Sigmoid colon (tissue), 7 donors: ENCODE data around the gene RNF187. TPM values are rescaled to one million over a fixed set of nuclear protein-coding genes. Genes with fewer than 3 reads are reported as not detected.

Experiments
- DNase-seq: peaks from one replicate; pipeline ENCODE4 v3.0.0-alpha.2; 2019
- H3K27ac ChIP-seq, 4 donors: fragments of 200-600 bp; sonication (generic); one replicate each; pipeline ENCODE4 v1.5.1; 2016 to 2019; ENCODE audit warnings: mild to moderate bottlenecking in 1 of 4
- H3K27me3 ChIP-seq, 3 donors: fragments of 200-600 bp; sonication (generic); one replicate each; pipeline ENCODE4 v1.5.1; 2019; ENCODE audit warnings: mild to moderate bottlenecking in 1 of 3
- H3K36me3 ChIP-seq, 4 donors: fragments of 200-600 bp; sonication (generic); one replicate each; pipeline ENCODE4 v1.5.1; 2016 to 2019
- H3K4me1 ChIP-seq, 4 donors: fragments of 200-600 bp; sonication (generic); one replicate each; pipeline ENCODE4 v1.5.1; 2017 to 2019
- H3K4me3 ChIP-seq, 4 donors: fragments of 200-600 bp; sonication (generic); one replicate each; pipeline ENCODE4 v1.5.1; 2017 to 2019; ENCODE audit warnings: mild to moderate bottlenecking in 2 of 4, moderate library complexity in 1 of 4
- H3K9me3 ChIP-seq, 4 donors: fragments of 200-600 bp in 3 of 4; sonication (generic) in 3 of 4; one replicate each; pipeline versions ENCODE4 v1.5.1 to v1.6.1; 2013 to 2019
- CTCF ChIP-seq, 4 experiments: fragments of 450-650 bp in 3 of 4; fragments of 200-600 bp in 1 of 4; IDR thresholded peaks; one replicate each; pipeline ENCODE4 v1.5.1; 2016 to 2019; ENCODE audit warnings: antibody characterized with exemption in 4 of 4, mild to moderate bottlenecking in 3 of 4, moderate library complexity in 2 of 4
- EP300 ChIP-seq, 4 donors: sonication (generic); formaldehyde crosslinking; IDR thresholded peaks; one replicate each; pipeline ENCODE4 v1.6.1; 2017; ENCODE audit warnings: antibody characterized with exemption in 4 of 4
- POLR2A ChIP-seq, 2 donors: fragments of 450-650 bp; IDR thresholded peaks; one replicate each; pipeline ENCODE4 v1.6.1; 2016; ENCODE audit warnings: antibody characterized with exemption in 2 of 2, mild to moderate bottlenecking in 2 of 2, moderate library complexity in 2 of 2
- POLR2AphosphoS5 ChIP-seq, 4 donors: sonication (generic); formaldehyde crosslinking; IDR thresholded peaks; one replicate each; pipeline ENCODE4 v1.6.1; 2017; ENCODE audit warnings: antibody characterized with exemption in 4 of 4
- WGBS, 2 donors: extraction: QIAGEN DNeasy Blood & Tissue Kit; methylation state at CpG; one replicate each; pipeline ENCODE4 v1.1.7; 2013; 5-methylcytosine and 5-hydroxymethylcytosine counted together
- intact Hi-C: fragments of 100-400 bp; cut with DNase I; formaldehyde crosslinking; loops from one replicate; pipeline ENCODE4 v1.15.1; 2023
- polyA plus RNA-seq, 3 donors: library from polyadenylated mRNA; stranded (reverse); fragments of 200-250 nt; gene quantifications; one replicate each; pipeline ENCODE4 v1.2.3, GENCODE V29; 2013
- total RNA-seq, 4 donors: library from RNA; depleted of rRNA; stranded (reverse); fragments of >200 nt; gene quantifications; one replicate each; pipeline ENCODE4 v1.1.0, GENCODE V29; 2016
- donor health status: healthy with polysubstance abuse.
- donor health status: Bipolar disorder and iron deficiency.
- donor health status: healthy.

The RNF187 gene
- total and polyA plus RNA-seq, 7 donors = 17.3 to 39.8 (median 24.3) TPM

DNA sequence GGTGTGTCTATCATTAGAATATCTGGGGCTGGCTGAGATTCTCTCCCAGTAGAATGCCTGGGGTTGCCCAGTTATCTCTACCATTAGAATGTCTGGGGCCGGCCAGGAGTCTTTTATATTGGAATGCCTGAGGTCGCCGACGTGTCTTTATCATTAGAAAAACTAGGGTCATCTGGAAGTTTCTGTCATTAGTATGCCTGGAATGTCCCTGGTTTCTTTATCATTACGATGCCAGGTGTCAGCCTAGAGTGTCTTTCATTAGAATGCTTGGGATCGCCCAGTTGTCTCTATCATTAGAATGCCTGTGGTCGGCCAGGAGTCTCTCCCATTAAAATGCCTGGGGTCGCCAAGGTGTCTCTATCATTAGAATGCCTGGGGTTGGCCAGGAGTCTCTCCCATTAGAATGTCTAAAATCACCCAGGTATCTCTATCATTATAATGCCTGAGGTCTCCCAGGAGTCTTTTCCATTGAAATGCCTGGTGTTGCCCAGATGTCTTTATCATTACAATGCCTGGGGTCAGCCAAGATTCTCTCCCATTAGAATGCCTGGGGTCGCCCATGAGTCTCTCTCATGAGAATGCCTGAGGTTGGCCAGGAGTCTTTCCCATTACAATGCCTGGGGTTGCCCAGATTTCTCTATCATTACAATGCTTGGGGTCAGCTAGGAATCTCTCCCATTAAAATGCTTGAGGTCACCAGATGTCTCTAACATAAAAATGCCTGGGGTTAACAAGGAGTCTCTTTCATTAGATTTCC lies 53.2 kb downstream of the RNF187 start:
- 60 to 67% methylated on average over 9 of the region's 9 CpGs for WGBS, 2 donors
- H3K27me3 ChIP-seq = no peaks in the 10 kb centered on the region

DNA sequence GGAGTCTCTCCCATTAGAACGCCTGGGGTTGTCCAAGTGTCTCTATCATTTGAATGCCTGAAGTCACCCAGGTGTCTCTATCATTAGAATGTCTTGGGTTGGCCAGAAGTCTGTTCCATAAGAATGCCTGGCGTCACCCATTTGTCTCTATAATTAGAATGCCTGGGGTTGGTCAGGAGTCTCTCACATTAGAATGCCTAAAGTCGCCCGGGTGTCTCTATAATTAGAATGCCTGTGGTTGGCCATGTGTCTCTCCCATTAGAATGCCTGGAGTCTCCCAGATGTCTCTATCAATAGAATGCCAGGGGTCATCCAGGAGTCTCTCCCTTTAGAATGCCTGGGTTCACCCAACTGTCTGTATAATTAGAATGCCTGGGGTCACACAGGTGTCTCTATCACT lies 54.5 kb downstream of the RNF187 start:
- Histone ChIP-seq H3K27me3 (no peaks in the 10 kb centered on the region), H3K36me3 (no peaks in the 10 kb centered on the region), H3K4me1 (no peaks in the 10 kb centered on the region), H3K9me3 (no peaks in the 10 kb centered on the region), H3K27ac (no peak overlapping the region), H3K4me3 (no peak overlapping the region)
- WGBS, 2 donors = 74 to 78% methylated on average over 4 of the region's 4 CpGs
- DNase-seq = no peak
- no peak for TF ChIP-seq CTCF (IDR thresholded peaks at IDR 0.05)
- TF ChIP-seq EP300 (IDR thresholded peaks at IDR 0.05) = no peak
- no peak for TF ChIP-seq POLR2AphosphoS5 (IDR thresholded peaks at IDR 0.05)
- no peak for TF ChIP-seq POLR2A (IDR thresholded peaks at IDR 0.05)
- intact Hi-C loops = no loop called here

More for the DNA sequence above, 53.2 kb downstream of the RNF187 start:
- Histone ChIP-seq H3K27ac (no peak overlapping the region), H3K4me1 (no peaks in the 10 kb centered on the region), H3K36me3 (no peaks in the 10 kb centered on the region), H3K9me3 (no peaks in the 10 kb centered on the region), H3K4me3 (no peak overlapping the region)
- TF ChIP-seq EP300 (IDR thresholded peaks at IDR 0.05) (no peak), CTCF (IDR thresholded peaks at IDR 0.05) (no peak), POLR2AphosphoS5 (IDR thresholded peaks at IDR 0.05) (no peak), POLR2A (IDR thresholded peaks at IDR 0.05) (no peak)
- no peak for DNase-seq
- intact Hi-C loops = no loop called here

DNA sequence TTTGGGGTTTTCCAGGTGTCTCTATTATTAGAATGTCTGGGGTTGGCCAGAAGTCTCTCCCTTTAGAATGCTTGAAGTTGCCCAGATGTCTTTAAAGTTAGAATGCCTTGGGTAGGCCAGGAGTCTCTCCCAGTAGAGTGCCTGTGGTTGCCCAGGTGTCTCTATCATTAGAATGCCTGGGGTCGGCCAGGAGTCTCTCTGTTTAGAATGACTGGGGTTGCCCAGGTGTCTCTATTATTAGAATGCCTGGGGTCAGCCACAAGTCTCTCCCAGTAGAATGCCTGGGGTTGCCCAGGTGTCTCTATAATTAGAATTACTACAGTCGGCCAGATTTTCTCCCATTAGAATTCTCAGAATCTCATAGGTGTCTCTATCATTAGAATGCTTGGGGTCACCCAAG lies 55.2 kb downstream of the RNF187 start:
- no peaks in the 10 kb centered on the region for H3K36me3 ChIP-seq
- no peak for DNase-seq
- no peaks in the 10 kb centered on the region for H3K27me3 ChIP-seq
- intact Hi-C loops = no loop called here
- no peak for TF ChIP-seq POLR2AphosphoS5 (IDR thresholded peaks at IDR 0.05)
- TF ChIP-seq EP300 (IDR thresholded peaks at IDR 0.05) = no peak
- TF ChIP-seq POLR2A (IDR thresholded peaks at IDR 0.05) = no peak
- no peak for TF ChIP-seq CTCF (IDR thresholded peaks at IDR 0.05)
- H3K9me3 ChIP-seq = no peaks in the 10 kb centered on the region
- no peaks in the 10 kb centered on the region for H3K4me1 ChIP-seq
- WGBS, 2 donors = 73 to 76% methylated on average over 2 of the region's 2 CpGs
- no peak overlapping the region for H3K4me3 ChIP-seq
- no peak overlapping the region for H3K27ac ChIP-seq

- Histone ChIP-seq H3K36me3 (no peaks in the 10 kb centered on the region), H3K27me3 (no peaks in the 10 kb centered on the region), H3K27ac (no peak overlapping the region), H3K4me1 (no peaks in the 10 kb centered on the region), H3K9me3 (no peaks in the 10 kb centered on the region), H3K4me3 (no peak overlapping the region)
- no peak for TF ChIP-seq EP300 (IDR thresholded peaks at IDR 0.05)
- no peak for DNase-seq
- 68 to 70% methylated on average over 5 of the region's 5 CpGs for WGBS, 2 donors
- intact Hi-C loops = no loop called here
Observed at GRCh38 chr1:228542981-228543380, 55.8 kb downstream of the RNF187 start.

GRCh38 chr1:228543396-228543795 lies 56.2 kb downstream of the RNF187 start:
- 80% methylated on average over 3 of the region's 3 CpGs for WGBS, 2 donors
- TF ChIP-seq POLR2A (IDR thresholded peaks at IDR 0.05) = no peak
- TF ChIP-seq POLR2AphosphoS5 (IDR thresholded peaks at IDR 0.05) = no peak
- TF ChIP-seq CTCF (IDR thresholded peaks at IDR 0.05) = no peak
- no peak for TF ChIP-seq EP300 (IDR thresholded peaks at IDR 0.05)
- Histone ChIP-seq H3K36me3 (no peaks in the 10 kb centered on the region), H3K4me1 (no peaks in the 10 kb centered on the region), H3K27ac (no peak overlapping the region), H3K4me3 (no peak overlapping the region), H3K27me3 (peaks cover 0 to 1% (median 0%) of the 10 kb centered on the region in 3 donors), H3K9me3 (no peaks in the 10 kb centered on the region)
- intact Hi-C loops = no loop called here
- DNase-seq = no peak
